Mucosa of stomach (tissue), 1 donor: Measurements from ENCODE around the gene KRTAP12-2.

ENCODE experiments used
- H3K27me3 ChIP-seq: one replicate; pipeline ENCODE4 v1.7.0; 2013; ENCODE audit warnings: mild to moderate bottlenecking, low read length; ENCODE audit not compliant: control insufficient read depth, insufficient read depth
- H3K36me3 ChIP-seq: one replicate; pipeline ENCODE4 v1.7.0; 2013; ENCODE audit warnings: low read length; ENCODE audit not compliant: control insufficient read depth, insufficient read depth
- H3K4me1 ChIP-seq: one replicate; pipeline ENCODE4 v1.7.0; 2013; ENCODE audit warnings: mild to moderate bottlenecking, low read length; ENCODE audit not compliant: control insufficient read depth, insufficient read depth
- H3K4me3 ChIP-seq: one replicate; pipeline ENCODE4 v1.7.0; 2013; ENCODE audit warnings: low read length
- H3K9ac ChIP-seq: one replicate; pipeline ENCODE4 v1.7.0; 2013; ENCODE audit warnings: mild to moderate bottlenecking, low read length, moderate library complexity
- H3K9me3 ChIP-seq: one replicate; pipeline ENCODE4 v1.7.0; 2013; ENCODE audit warnings: mild to moderate bottlenecking, low read length, moderate library complexity; ENCODE audit not compliant: control insufficient read depth
- donor health status: Pancreatic carcinoma.

KRTAP12-2 gene, protein sequence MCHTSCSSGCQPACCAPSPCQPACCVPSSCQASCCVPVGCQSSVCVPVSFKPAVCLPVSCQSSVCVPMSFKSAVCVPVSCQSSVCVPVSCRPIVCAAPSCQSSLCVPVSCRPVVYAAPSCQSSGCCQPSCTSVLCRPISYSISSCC

DNA sequence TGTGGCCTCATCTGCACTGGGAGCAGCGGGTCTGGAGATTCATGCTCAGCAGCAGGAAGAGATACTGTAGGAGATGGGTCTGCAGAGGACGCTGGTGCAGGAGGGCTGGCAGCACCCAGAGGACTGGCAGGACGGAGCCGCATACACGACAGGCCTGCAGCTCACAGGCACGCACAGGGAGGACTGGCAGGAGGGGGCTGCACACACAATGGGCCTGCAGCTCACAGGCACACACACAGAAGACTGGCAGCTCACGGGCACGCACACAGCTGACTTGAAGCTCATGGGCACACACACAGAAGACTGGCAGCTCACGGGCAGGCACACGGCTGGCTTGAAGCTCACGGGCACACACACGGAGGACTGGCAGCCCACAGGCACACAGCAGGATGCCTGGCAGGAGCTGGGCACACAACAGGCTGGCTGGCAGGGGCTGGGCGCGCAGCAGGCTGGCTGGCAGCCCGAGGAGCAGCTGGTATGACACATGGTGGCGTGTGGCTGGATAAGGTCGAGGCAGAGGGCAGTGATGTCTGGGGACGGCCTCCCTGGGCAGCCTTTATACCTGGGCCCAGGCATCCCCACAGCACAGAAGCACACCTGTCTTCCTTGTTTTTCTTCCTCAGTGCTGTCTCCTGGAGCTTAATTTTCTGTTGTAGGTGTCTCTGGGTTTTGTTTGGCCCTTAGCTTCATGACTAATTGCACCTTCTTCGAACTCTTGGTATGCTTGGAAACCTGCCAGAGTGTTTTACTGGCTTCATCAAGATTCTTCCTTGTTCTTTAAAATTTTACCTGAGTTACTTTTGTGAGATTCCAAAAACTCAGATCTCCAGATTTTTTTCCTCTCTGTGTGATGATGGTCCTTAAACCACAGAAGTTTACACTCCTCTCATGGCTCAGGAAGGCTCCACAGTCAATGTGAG lies at the start of gene KRTAP12-2:
Gene KRTAP12-2 (minus strand): TSS at position 527 of the 920 bp plus-strand sequence. CDS start 41 bp downstream, at position 486.
- Histone ChIP-seq H3K36me3 (no peaks in the 10 kb centered on the region), H3K27me3 (no peaks in the 10 kb centered on the region), H3K9me3 (no peaks in the 10 kb centered on the region), H3K4me3 (no peak within 1 kb of the TSS), H3K9ac (no peak within 1 kb of the TSS), H3K4me1 (no peaks in the 10 kb centered on the region)

GRCh38 chr21:44714905-44715304 lies 48.2 kb upstream of the KRTAP12-2 start:
- Histone ChIP-seq H3K36me3 (no peaks in the 10 kb centered on the region), H3K27me3 (peaks cover 59% of the 10 kb centered on the region), H3K9me3 (no peaks in the 10 kb centered on the region), H3K4me3 (no peak overlapping the region), H3K4me1 (no peaks in the 10 kb centered on the region), H3K9ac (no peak overlapping the region)

- Histone ChIP-seq H3K4me1 (no peaks in the 10 kb centered on the region), H3K36me3 (no peaks in the 10 kb centered on the region), H3K9me3 (no peaks in the 10 kb centered on the region), H3K9ac (no peak overlapping the region), H3K4me3 (no peak overlapping the region), H3K27me3 (peaks cover 66% of the 10 kb centered on the region)
These were observed 47.1 kb upstream of the KRTAP12-2 start for GRCh38 chr21:44713846-44714245.

GRCh38 chr21:44713130-44713529 lies 46.4 kb upstream of the KRTAP12-2 start:
- no peak overlapping the region for H3K4me3 ChIP-seq
- H3K4me1 ChIP-seq = no peaks in the 10 kb centered on the region
- H3K9ac ChIP-seq = no peak overlapping the region
- peaks cover 66% of the 10 kb centered on the region for H3K27me3 ChIP-seq
- H3K36me3 ChIP-seq = no peaks in the 10 kb centered on the region
- no peaks in the 10 kb centered on the region for H3K9me3 ChIP-seq

DNA sequence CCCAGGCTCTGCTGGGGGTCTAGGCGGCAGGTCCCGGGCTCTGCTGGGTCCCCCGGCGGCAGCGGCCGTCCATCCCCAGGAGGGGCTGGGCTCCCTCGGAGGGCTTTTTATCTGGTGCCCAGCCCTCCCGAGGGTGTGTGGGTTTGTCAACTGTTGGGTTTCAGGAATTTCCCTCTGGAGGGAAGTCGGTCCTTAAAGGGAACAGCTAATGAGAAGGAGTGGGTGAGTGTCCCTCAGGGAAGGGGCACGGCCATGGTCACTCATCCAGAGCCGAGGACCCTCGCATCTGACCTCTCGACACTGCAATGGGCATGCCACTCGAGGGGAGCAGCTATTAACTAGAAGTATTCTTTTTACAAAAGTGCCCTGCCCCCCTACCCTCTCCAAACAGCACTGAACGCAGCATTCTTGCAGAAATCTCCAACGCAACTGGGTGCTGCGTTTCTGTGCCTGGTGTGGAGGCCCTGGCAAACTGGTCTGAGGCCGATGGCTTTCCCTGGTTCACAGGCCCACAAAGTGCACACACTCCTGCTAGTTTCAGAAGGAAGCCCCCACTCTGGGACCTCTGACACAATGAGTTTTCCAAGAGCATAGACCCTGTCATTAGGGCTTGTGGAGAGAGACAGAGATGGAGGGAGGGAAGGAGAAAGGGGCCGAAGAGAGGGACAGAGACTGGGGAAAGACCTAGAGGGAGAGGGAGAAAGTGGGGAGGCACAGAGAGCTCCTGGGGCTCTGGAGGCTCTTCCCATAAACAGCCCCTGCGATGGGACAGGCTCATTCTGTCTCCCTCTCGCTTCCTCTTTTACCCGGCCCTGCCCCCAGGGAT lies 45.7 kb upstream of the KRTAP12-2 start:
- Histone ChIP-seq H3K27me3 (peaks cover 73% of the 10 kb centered on the region), H3K4me1 (no peaks in the 10 kb centered on the region)

DNA sequence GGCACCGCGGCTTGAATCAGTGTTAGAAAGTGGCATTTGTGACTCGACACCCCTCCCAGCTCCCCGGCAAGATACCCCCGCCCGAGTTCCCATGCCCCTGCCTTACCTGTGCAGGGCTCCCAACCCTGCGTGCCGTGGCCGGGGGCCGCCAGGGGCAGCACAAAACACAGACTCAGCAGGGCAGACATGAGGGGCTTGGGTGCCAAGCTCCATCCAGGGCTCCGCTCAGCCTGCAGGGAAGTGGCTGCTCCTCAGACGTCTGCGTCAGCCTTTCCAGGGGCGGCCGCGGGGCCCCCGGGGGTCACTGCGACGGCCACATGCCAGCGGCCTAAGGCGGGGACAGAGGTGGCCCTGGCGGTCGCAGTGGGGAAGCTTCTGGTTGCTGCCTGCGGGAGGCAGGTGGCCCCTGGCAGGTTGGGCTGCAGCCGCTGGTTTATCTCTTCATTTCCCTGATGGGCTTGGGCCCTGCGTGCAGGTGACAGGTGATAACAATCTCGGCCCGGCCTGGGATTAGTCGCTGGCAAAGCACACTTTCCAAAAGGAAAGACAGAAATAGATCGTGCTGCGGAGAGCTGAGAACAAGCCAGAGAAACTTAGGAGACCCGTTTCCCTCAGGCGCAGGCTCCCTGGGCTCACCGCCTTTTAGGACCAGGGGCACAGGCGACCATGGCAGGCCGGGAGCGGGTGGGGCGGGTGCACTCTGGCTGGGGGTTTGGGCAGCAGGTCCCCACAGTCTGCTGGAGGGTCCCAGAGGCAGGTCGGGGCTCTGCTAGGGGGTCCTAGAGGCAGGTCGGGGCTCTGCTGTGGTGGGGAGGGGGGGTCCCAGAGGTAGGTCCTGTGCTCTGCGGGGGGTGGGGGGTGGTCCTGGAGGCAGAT lies 44.8 kb upstream of the KRTAP12-2 start, which contains the start of gene TSPEAR:
Gene TSPEAR (minus strand): TSS at position 246 of the 876 bp plus-strand sequence. CDS start 58 bp downstream, at position 188.
- H3K27me3 ChIP-seq = peaks cover 79% of the 10 kb centered on the region
- H3K9ac ChIP-seq = no peak within 1 kb of the TSS
- H3K4me1 ChIP-seq = no peaks in the 10 kb centered on the region
- no peak within 1 kb of the TSS for H3K4me3 ChIP-seq
- no peaks in the 10 kb centered on the region for H3K36me3 ChIP-seq
- no peaks in the 10 kb centered on the region for H3K9me3 ChIP-seq

More for the DNA sequence above, 45.7 kb upstream of the KRTAP12-2 start:
- Histone ChIP-seq H3K4me3 (no peak overlapping the region), H3K9me3 (no peaks in the 10 kb centered on the region), H3K36me3 (no peaks in the 10 kb centered on the region), H3K9ac (no peak overlapping the region)

DNA sequence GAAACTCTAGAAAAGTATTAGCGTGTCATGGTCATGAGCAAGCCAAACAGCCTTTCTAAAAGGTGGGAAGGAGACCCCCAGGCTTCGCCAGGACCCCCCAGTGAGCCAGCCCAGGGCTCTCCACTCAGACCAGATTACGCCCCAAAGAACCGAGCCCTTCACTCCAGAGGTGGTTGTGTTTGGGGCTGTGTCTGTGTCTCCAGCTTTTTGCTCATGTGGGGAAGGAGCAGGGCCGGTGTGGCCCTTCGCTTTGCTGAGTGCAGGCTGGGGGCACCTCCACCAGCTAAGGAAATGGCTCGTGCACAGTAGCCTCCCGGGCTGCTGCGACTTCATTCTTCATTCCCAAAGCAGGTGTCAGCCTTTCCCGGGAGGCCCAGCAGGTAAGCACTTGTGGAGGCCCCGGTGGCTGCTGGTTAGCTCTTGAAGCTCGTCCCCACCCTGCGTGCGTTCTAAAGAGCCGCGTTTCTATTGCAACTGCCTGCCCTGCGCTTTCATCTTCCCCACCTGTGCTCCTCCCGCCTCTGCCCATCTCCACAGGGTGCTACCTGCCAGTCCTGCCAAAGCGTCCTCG lies 44.1 kb upstream of the KRTAP12-2 start:
- H3K9ac ChIP-seq = no peak overlapping the region
- no peaks in the 10 kb centered on the region for H3K9me3 ChIP-seq
- no peaks in the 10 kb centered on the region for H3K36me3 ChIP-seq
- no peak overlapping the region for H3K4me3 ChIP-seq
- no peaks in the 10 kb centered on the region for H3K4me1 ChIP-seq
- H3K27me3 ChIP-seq = peaks cover 87% of the 10 kb centered on the region

- no peaks in the 10 kb centered on the region for H3K4me1 ChIP-seq
- peaks cover 87% of the 10 kb centered on the region for H3K27me3 ChIP-seq
These were observed 43.6 kb upstream of the KRTAP12-2 start for GRCh38 chr21:44710294-44710665.

GRCh38 chr21:44709426-44710293 lies 42.9 kb upstream of the KRTAP12-2 start:
- Histone ChIP-seq H3K9ac (no peak overlapping the region), H3K4me3 (no peak overlapping the region), H3K27me3 (peaks cover 84% of the 10 kb centered on the region), H3K36me3 (no peaks in the 10 kb centered on the region), H3K4me1 (no peaks in the 10 kb centered on the region), H3K9me3 (no peaks in the 10 kb centered on the region)

More at GRCh38 chr21:44710294-44710665, 43.6 kb upstream of the KRTAP12-2 start:
- Histone ChIP-seq H3K9ac (no peak overlapping the region), H3K36me3 (no peaks in the 10 kb centered on the region), H3K9me3 (no peaks in the 10 kb centered on the region), H3K4me3 (no peak overlapping the region)

DNA sequence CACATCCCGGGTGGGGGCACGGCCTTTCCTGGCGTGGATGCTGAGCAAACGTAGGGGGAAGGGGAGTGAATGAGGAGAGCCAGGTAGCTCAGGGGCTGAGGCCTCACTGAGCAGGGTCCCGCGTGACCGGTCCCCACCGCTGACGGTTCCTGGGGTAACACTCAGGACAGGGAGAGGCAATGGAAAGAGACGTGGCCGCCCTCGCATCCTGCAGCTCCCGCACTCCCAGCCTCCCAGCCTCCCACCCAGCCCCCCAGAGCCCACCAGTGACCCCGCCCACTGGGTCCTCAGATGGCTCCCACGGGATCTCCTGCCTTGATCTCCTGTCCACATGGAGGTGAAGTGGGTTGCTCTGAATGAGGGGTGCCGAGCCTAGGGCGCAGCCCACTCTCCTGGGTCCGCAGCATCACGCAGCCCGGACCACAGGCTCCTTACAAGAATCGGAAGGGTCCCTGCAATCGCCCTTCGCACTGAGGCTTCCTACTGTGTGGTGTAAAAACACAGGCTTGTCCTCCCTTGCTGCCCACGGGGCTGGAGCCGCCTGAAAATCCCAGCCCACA lies 42.2 kb upstream of the KRTAP12-2 start:
- Histone ChIP-seq H3K9ac (no peak overlapping the region), H3K9me3 (no peaks in the 10 kb centered on the region), H3K27me3 (peaks cover 85% of the 10 kb centered on the region), H3K36me3 (no peaks in the 10 kb centered on the region), H3K4me3 (no peak overlapping the region), H3K4me1 (no peaks in the 10 kb centered on the region)
